Right lung (tissue), 5 donors: ENCODE results near the gene BLTP1. TPM values are rescaled to one million over a fixed set of nuclear protein-coding genes. Genes with fewer than 3 reads are reported as not detected.

ENCODE experiments used
- DNase-seq, 2 donors: peaks; one replicate each; pipeline ENCODE4 v3.0.0-alpha.2; 2013
- polyA plus RNA-seq, 5 donors: library from polyadenylated mRNA; unstranded; fragments of 120-200 nt; gene quantifications; one replicate each; pipeline versions ENCODE4 v1.2.1 to v1.2.3, GENCODE V29; 2013; ENCODE audit warnings: inconsistent platforms in 1 of 5, low replicate concordance in 1 of 5; ENCODE audit not compliant: insufficient read length in 5 of 5, insufficient read depth in 1 of 5

BLTP1 gene
- polyA plus RNA-seq, 5 donors, result 64.3 to 134 (median 108) TPM

DNA sequence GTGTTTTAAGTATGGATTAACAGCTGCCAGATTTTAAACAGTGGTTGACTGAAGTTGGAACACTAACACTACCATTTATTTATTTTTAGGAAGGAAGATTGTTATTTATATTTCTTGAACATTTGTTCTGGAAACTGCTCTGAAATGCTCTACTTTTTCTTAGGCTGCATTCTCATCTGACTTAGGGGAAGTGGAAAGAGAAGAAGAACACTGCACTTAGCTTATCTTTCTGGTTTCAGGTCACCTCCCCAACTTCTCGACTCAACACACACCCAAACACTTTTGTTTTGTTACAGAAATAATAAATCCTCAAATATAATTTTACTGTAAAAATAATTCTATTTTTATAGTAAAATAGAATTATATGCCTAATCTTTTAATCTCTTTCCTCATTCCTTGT, 18.6 kb downstream of the BLTP1 start:
- DNase-seq, result no peak

DNA sequence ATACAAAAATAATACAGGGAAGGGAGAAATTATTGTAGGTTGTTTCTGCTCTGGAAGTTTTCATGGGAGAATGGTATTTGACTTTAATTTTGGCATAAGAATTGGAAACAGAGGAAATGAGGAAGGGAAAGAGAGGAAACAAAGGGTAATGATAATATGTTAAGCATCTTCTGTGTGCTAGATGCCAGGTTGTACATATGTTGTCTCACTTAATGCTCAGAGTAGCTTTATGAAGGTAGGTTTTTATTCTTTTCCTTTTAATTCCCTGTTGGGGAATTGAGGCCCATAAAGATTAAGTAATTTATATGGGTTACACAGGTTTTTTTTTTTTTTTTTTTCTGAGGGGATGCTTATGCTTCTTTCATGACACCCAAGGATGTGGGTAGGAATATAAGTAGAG, 19.2 kb downstream of the BLTP1 start:
- no peak for DNase-seq

DNA sequence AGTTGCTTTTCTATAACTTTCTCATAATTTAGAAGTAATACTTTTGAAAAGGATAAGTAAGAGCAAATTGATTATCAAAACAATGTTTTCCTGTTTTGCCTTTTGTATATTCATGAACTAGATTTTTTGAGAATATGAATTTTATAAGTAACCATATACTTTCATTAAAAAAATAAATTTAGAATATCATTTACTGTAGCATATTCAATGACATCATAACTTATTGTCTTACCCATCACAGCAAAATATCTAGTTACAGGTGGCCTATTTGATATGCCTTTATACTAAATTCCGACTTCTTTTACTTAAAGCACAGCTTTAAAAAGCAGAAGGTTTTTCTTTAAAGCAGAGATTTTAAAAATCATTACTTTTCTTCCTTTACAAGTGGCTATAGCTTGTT, 20.1 kb downstream of the BLTP1 start:
- no peak for DNase-seq

DNA sequence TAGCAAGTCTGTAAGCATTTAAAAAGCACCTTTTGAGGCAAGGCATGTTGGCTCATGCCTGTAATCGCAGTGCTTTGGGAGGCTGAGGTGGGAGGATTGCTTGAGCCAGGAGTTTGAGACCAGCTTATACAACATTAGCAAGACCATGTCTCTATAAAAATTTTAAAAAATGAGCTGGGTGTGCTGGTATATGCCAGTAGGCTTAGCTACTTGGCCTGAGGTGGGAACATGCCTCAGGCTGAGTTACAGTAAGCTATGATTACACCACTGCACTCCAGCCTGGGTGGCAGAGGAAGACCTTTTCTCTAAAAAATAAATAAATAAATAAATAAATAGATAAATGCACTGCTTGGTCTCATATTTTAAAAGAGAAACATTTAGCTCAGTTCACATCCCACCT, 26.8 kb downstream of the BLTP1 start:
- DNase-seq, result no peak

DNA sequence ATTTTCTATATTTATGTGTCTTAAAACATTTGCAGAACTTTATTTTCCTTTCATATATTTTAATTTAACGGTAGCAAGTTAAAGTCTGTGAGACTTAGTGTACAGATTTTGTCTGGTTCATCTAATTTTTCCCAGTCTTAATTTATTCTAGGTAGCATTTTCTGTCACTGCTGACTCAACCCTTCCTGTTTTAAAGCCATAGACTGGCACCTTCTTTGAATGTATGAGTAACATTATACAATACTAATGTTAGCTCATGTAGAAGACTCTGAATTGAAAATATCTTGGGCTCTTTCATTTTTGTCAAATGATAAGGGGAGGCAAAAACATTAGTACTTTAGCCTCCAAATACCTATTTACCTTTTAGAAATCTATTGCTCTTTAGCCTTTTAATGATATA, 43.6 kb downstream of the BLTP1 start:
- DNase-seq, result no peak

Other genes starting within 250 kb of the BLTP1 start
- 1 to 10 TPM; 5.2 to 8.5 (median 6.4) TPM for gene TRPC3, start 200.3 kb upstream of the BLTP1 start, polyA plus RNA-seq
- gene ADAD1, start 226.7 kb downstream of the BLTP1 start, polyA plus RNA-seq, result not detected